HG03442 (cell line): Measurements from ENCODE around the gene USP33.
"Not testable (repeated sequence)": the region's sequence is repeated elsewhere in the genome, so short reads cannot be mapped to it uniquely, and the experiment has no call there.

Experiments
- ATAC-seq: cut with Tn5 transposase; IDR thresholded peaks from one replicate; pipeline ENCODE4 v1.9.1; 2021; ENCODE audit warnings: mild to moderate bottlenecking, moderate library complexity; ENCODE audit not compliant: unreplicated experiment

USP33 gene

GRCh38 chr1:77759071-77760028 is at the start of gene USP33:
Gene USP33 (minus strand): TSS chr1:77759852. CDS start chr1:77741697, 18,155 bp downstream.
- ATAC-seq, result peak; percentile 95

DNA sequence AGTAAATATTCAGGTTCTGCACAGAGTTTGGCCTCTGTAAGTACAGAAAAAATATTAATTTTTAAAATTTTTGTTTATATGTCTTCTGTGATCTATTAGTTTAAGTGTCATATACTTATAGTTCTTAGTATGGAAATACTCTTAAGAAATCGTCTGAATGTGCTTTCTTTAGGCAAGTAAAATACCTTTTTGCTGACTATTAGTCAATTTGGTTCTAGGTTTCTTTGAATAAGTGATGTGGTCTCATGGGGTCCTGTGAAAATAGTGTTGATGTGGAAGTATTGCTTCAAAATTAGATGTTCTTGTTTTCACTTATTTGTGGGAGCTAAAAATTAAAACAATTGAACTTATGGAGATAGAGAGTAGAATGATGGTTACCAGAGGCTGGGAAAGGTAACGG is 43.7 kb upstream of the USP33 start:
- no peak for ATAC-seq

- ATAC-seq, result no peak
Measured at GRCh38 chr1:77802026-77802425, 42.4 kb upstream of the USP33 start.

DNA sequence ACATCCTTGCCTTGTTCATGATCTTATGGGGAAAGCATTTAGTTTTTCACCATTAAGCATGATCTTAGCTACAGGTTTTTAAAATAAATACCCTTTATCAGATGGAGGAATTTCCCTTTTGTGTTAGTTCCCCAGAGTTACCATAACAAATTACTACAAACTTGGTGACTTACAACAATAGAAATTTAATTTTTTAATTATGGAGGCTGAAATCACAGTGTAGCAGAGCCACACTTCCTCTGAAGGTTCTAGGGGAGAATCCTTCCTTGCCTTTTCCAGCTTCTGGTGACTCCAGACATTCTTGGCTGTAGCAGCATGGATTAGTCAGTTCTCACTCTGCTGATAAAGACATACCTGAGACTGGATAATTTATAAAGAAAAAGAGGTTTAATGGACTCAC is 38.3 kb upstream of the USP33 start:
- ATAC-seq, result no peak

- no peak for ATAC-seq
Measured at GRCh38 chr1:77796695-77797405, 37.2 kb upstream of the USP33 start.

DNA sequence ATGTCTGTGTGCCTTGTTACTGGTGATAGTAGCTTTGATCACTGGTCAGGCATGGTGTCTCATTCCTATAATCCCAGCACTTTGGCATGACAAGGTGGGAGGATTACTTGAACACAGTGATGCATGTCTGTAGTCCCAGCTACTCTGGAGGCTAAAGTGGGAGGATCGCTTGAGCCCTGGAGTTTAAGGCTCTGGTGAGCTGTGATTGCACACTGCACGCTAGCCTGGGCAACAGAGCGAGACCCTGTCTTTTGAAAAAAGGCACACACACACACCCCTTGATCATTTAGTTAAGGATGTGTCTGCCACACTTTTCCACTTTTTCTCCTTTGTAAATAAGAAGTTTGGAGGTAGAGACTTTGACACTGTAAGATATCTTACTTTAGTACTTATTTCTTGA is 34.9 kb upstream of the USP33 start:
- no peak for ATAC-seq

- ATAC-seq, result not testable (repeated sequence)
Measured at GRCh38 chr1:77786093-77786741, 26.6 kb upstream of the USP33 start.

DNA sequence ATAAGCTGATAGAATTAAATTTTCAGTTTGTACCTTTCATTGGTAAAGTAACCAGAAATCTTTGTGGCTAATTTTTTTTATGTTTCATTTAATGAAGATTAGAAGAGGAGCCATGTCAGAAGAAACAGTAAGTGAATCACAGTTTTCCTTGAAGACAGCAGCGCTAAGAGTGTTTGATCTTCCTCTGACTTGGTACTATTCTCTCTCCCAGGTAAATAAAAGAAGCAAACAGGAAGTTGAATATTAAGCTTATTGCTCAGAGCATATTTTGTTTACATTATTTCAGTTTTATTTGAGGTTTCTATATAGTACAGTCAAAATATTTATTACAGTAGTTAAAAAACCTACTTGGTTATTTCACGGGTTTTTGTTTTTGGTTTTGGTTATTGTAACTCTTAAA is 23.5 kb upstream of the USP33 start:
- ATAC-seq, result no peak

- no peak for ATAC-seq
Measured at GRCh38 chr1:77781683-77782082, 22.0 kb upstream of the USP33 start.

DNA sequence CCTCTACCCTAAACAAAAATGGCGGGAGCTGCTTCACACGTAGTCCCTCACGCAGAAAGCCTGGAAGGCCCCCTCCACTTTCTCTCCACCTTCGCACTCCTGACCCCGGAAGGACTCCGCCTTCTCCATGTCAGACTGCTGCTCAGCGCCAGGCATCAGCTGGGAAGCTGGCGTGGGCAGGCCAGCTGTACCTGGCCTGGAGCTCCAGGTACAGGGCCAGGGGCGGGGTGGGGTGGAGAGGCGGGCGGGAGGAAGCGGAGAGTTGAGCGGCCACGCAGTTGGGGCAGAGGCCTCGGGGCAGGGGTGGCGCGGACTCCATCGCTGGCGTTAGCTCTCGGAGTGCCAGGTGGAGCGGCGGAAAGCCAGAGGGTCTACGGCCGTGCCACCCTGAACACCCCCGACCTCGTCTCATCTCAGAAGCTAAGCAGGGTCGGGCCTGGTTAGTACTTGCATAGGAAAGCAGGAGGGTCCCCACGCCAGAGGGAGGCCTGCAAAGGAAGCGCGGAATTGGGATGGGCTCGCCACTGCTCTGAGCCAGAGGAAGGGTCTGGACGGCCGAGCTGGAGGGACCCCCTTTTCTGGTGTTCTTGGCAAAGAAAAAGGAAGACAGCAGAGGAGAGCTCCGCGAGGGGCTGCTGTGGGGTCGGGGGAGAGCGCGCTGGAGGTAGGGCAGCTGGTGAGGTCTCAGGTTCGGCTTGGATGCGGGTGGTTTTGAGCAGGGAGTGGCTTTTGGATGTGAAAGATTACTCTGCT is 20.1 kb upstream of the USP33 start, which contains the start of gene MIGA1:
MIGA1 (plus strand) TSS at position 121 of the 753 bp plus-strand sequence. CDS start 3,604 bp downstream, outside the sequence.
- peak; percentile 97 for ATAC-seq

GRCh38 chr1:77776007-77776700 is 16.5 kb upstream of the USP33 start:
- ATAC-seq, result no peak

DNA sequence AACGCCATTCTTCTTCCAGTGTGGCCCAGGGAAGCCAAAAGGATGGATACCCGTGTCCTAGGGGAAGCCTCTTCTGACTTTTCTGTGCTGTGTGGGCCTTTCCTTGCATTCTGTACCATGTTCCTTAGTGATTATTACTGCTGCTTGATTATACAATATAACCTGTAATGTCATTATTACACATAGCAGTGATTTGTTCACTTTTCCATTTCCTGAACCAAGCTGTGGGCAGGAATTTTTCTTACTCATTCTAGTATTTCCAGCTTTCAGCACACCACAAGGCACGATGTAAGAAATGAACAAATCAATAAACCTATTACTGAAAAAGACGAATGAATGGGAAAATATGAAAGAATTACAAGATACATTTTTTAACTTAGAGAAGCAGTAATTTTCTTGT is 8.4 kb upstream of the USP33 start:
- ATAC-seq, result no peak

- ATAC-seq, result no peak
Measured at GRCh38 chr1:77762072-77762476, 2.4 kb upstream of the USP33 start.

- no peak for ATAC-seq
Measured at GRCh38 chr1:77757603-77758002, 2.0 kb downstream of the USP33 start.

GRCh38 chr1:77757066-77757584 is 2.5 kb downstream of the USP33 start:
- ATAC-seq, result no peak

GRCh38 chr1:77756052-77756754 is 3.4 kb downstream of the USP33 start:
- no peak for ATAC-seq

DNA sequence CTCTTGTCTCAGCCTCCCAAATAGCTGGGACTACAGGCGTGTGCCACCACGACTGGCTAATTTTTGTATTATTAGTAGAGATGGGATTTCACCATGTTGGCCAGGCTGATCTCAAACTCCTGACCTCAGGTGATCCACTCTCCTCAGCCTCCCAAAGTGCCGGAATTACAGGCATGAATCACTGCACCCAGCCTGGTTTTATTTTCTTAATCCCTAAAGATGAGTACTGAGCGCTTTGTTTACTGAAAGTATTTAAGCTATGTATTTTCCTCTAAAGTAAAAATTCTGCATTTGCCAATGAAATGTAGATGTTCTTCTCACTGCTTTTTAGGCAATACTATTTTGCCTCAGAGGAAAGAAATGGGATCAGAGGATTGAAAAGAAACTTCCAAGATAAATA is 10.2 kb downstream of the USP33 start:
- not testable (repeated sequence) for ATAC-seq

DNA sequence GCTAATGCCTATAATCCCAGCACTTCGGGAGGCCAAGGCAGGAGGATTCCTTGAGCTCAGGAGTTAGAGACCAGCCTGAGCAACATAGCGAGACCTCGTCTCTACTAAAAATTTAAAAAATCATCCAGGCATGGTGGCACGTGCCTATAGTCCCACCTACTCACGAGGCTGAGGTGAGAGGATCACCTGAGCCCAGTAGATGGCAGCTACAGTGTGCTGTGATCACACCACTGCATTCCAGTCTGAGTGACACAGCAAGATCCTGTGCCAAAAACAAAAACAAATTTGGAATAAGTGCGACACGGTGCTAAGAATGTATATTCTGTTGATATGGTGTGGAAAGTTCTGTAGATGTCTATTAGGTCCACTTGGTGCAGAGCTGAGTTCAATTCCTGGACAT is 15.1 kb downstream of the USP33 start:
- no peak for ATAC-seq

DNA sequence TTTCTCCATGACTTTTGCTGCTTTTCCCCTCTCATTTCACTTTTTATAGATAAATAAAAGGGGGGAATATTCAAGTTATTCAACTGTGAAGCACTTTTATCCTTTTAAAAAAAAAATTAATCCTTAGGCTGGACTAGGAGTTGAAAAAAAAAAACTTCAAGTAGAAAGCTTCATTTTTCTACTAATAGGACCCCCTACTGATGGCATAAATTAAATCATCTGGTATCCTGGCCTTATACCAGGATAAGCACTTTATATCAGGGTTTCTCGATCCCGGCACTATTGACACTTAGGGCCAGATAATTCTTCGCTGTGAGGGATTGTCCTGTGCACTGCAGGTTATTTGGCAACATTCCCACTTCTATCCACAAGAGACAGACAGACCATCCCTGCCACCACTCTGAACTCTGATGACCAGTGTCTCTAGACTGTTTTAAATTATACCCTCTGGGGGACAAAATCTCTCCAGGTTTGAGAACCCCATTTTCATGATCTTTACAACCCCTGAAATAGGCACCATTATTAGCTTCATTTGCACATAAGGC is 17.6 kb downstream of the USP33 start:
- no peak for ATAC-seq
